ENCODE data around the gene SPTLC1. TPM values are rescaled to one million over a fixed set of nuclear protein-coding genes. Genes with fewer than 3 reads are reported as not detected.
A peak's percentile ranks its signal among the peaks of the same experiment; 100 is the strongest.

SPTLC1 gene
- total and polyA plus RNA-seq, 2 of the 8 experiments (the other 6 are each of a cell fraction or from before 2014, with no cell fraction given), result 34.2 to 62.1 TPM

GRCh38 chr9:92138157-92138959, 23.1 kb upstream of the SPTLC1 start:
- CTCF ChIA-PET (ENCODE audit: partially characterized antibody), result interaction anchor here (0.7 to 8.8 kb wide), 34 partner anchors 10 to 474 kb away, joined by 3 to 116 read pairs (median 4); partner anchors contain the start of genes CENPP and NOL8
- Histone ChIP-seq H3K23ac (ENCODE audit: insufficient read length) (no peak overlapping the region), H3K9ac (replicated peaks in 1 of 4; ENCODE audit: extremely low read depth in 1 of 4, low read depth in 3 of 4, low read length in 3 of 4) (no peak overlapping the region), H4K8ac (ENCODE audit: extremely low read depth, insufficient read depth, low read length) (peak overlapping the region; percentile 71; the same call in 1 of the 2 replicates), H3K14ac (ENCODE audit: insufficient read length) (no peak overlapping the region), H3K9me3 (ENCODE audit: insufficient read depth in 2 of 2, low read depth in 1 of 2, low read length in 1 of 2) (no peaks in the 10 kb centered on the region), H3K56ac (replicated peaks; ENCODE audit: insufficient read length, low read depth, low read length) (no peak overlapping the region), H4K91ac (replicated peaks; ENCODE audit: insufficient read length, low read length) (no peak overlapping the region), H3K4me2 (ENCODE audit: insufficient read depth in 1 of 2, low read depth in 2 of 2, low read length in 2 of 2) (peak overlapping the region in 1 of 2 experiments; percentile 52; a peak in 1 of 4 replicates), H2BK5ac (ENCODE audit: low read depth, low read length) (no peak overlapping the region), H3K4me3 (ENCODE audit: extremely low read depth in 1 of 4, insufficient read depth in 2 of 4, low read depth in 3 of 4, low read length in 4 of 4) (no peak overlapping the region), H2BK120ac (replicated peaks; ENCODE audit: low read depth, low read length) (no peak overlapping the region), H2BK12ac (ENCODE audit: low read depth, low read length) (0 out of 2 replicates have a peak overlapping the region, but pooled peaks have one; percentile 1), H3K4ac (replicated peaks; ENCODE audit: insufficient read length, low read depth, low read length) (no peak overlapping the region), H3K27ac (ENCODE audit: low read depth, low read length) (no peak overlapping the region), H3K79me2 (ENCODE audit: control insufficient read depth in 1 of 2, insufficient read depth in 2 of 2, low read length in 2 of 2) (no peaks in the 10 kb centered on the region), H3K18ac (ENCODE audit: extremely low read depth, low read length) (no peak overlapping the region), H3K27me3 (replicated peaks in 1 of 4; ENCODE audit: control insufficient read depth in 3 of 4, extremely low read depth in 1 of 4, insufficient read depth in 3 of 4, low read length in 3 of 4) (peaks cover 3 to 26% (median 16%) of the 10 kb centered on the region in 4 experiments; a peak in 6 of 7 replicates), H2AFZ (ENCODE audit: low read length) (peak overlapping the region; percentile 13; the same call in 1 of the 2 replicates), H2BK15ac (ENCODE audit: low read length) (no peak overlapping the region), H4K20me1 (replicated peaks in 1 of 2; ENCODE audit: control insufficient read depth in 1 of 2, insufficient read depth in 2 of 2, low read length in 2 of 2) (peaks cover 3% of the 10 kb centered on the region in 2 experiments), H4K5ac (ENCODE audit: insufficient read length, low read depth, low read length) (no peak overlapping the region), H2BK20ac (ENCODE audit: low read length) (no peak overlapping the region), H3K36me3 (ENCODE audit: control insufficient read depth in 2 of 4, insufficient read depth in 4 of 4, low read length in 3 of 4) (no peaks in the 10 kb centered on the region), H3K4me1 (replicated peaks in 1 of 4; ENCODE audit: control insufficient read depth in 3 of 4, insufficient read depth in 4 of 4, low read length in 3 of 4) (peaks cover 0 to 9% (median 6%) of the 10 kb centered on the region in 4 experiments; a peak in 4 of 7 replicates), H2AK5ac (ENCODE audit: low read depth, low read length) (no peak overlapping the region), H3K23me2 (ENCODE audit: low read depth, low read length) (peaks cover 4% of the 10 kb centered on the region; the same call in 1 of the 2 replicates), H3K79me1 (ENCODE audit: low read depth, low read length) (no peaks in the 10 kb centered on the region)
- no peak for FAIRE-seq
- 44% methylated on average over 22 of the region's 22 CpGs; no CpG with 5 or more reads in 1 of the 2 experiments for WGBS, 2 experiments (ENCODE audit: extremely low coverage in 1 of 2, insufficient coverage in 1 of 2, insufficient read length in 1 of 2, insufficient replicate concordance in 2 of 2, low coverage in 1 of 2, low lambda C conversion rate in 2 of 2, missing lambda C conversion rate in 1 of 2)
- peak in 1 of 2 experiments; percentile 92 for DNase-seq (ENCODE audit: low read depth in 1 of 2, low spot score in 2 of 2)
- POLR2A ChIA-PET (ENCODE audit: partially characterized antibody), result interaction anchor here (0.6 to 1.7 kb wide), 7 partner anchors 9 to 153 kb away, joined by 3 to 5 read pairs (median 3); partner anchors contain the start of gene SPTLC1
- TF ChIP-seq CTBP2 (IDR thresholded peaks at IDR 0.05; ENCODE audit: borderline replicate concordance, insufficient read depth, insufficient read length, low read length) (no peak), FOSL1 (IDR thresholded peaks at IDR 0.05; ENCODE audit: insufficient read depth, low read depth, low read length) (no peak), SRF (IDR thresholded peaks at IDR 0.05; ENCODE audit: low read depth, low read length) (no peak), SIRT6 (IDR thresholded peaks at IDR 0.05; ENCODE audit: low read length) (no peak), TAF1 (IDR thresholded peaks at IDR 0.05; ENCODE audit: low read depth, low read length) (no peak), GTF2F1 (IDR thresholded peaks at IDR 0.05; ENCODE audit: borderline replicate concordance, low read depth, low read length) (no peak), BRCA1 (IDR thresholded peaks at IDR 0.05; ENCODE audit: low read depth, low read length) (no peak), CHD2 (IDR thresholded peaks at IDR 0.05; ENCODE audit: low read length) (no peak), JUND (IDR thresholded peaks at IDR 0.05; ENCODE audit: low read length) (no peak), HDAC2 (IDR thresholded peaks at IDR 0.05; ENCODE audit: borderline replicate concordance in 1 of 2, low read depth in 2 of 2, low read length in 2 of 2) (no peak), SIX5 (IDR thresholded peaks at IDR 0.05; ENCODE audit: low read depth, low read length) (no peak)
